ENCODE data around the gene PITPNC1.
"Not testable (repeated sequence)": the region's sequence is repeated elsewhere in the genome, so short reads cannot be mapped to it uniquely, and the experiment has no call there.

The PITPNC1 gene

GRCh38 chr17:67633751-67634211 lies 256.7 kb downstream of the PITPNC1 start:
- no peak for DNase-seq

GRCh38 chr17:67635681-67636080 lies 258.6 kb downstream of the PITPNC1 start:
- no peak for DNase-seq

GRCh38 chr17:67636312-67636711 lies 259.2 kb downstream of the PITPNC1 start:
- DNase-seq = no peak

GRCh38 chr17:67636834-67637520 lies 259.9 kb downstream of the PITPNC1 start:
- DNase-seq = no peak

GRCh38 chr17:67637901-67638641 lies 261.0 kb downstream of the PITPNC1 start:
- DNase-seq = no peak

GRCh38 chr17:67638871-67639270 lies 261.8 kb downstream of the PITPNC1 start:
- no peak for DNase-seq

- DNase-seq = no peak
Measured at GRCh38 chr17:67639555-67639954, 262.5 kb downstream of the PITPNC1 start.

GRCh38 chr17:67639979-67640378 lies 262.9 kb downstream of the PITPNC1 start:
- DNase-seq = no peak

- no peak for DNase-seq
Measured at GRCh38 chr17:67642488-67642887, 265.4 kb downstream of the PITPNC1 start.

- no peak for DNase-seq
Measured at GRCh38 chr17:67644061-67644460, 267.0 kb downstream of the PITPNC1 start.

- not testable (repeated sequence) for DNase-seq
Measured at GRCh38 chr17:67645195-67645594, 268.1 kb downstream of the PITPNC1 start.

- DNase-seq = no peak
Measured at GRCh38 chr17:67646472-67646871, 269.4 kb downstream of the PITPNC1 start.

- DNase-seq = no peak
Measured at GRCh38 chr17:67647482-67647881, 270.4 kb downstream of the PITPNC1 start.

- no peak for DNase-seq
Measured at GRCh38 chr17:67648032-67648905, 271.2 kb downstream of the PITPNC1 start.

- not testable (repeated sequence) for DNase-seq
Measured at GRCh38 chr17:67648906-67649295, 271.8 kb downstream of the PITPNC1 start.

GRCh38 chr17:67649891-67650290 lies 272.8 kb downstream of the PITPNC1 start:
- DNase-seq = no peak

GRCh38 chr17:67651218-67651579 lies 274.1 kb downstream of the PITPNC1 start:
- DNase-seq = not testable (repeated sequence)

- no peak for DNase-seq
Measured at GRCh38 chr17:67652433-67652832, 275.4 kb downstream of the PITPNC1 start.

- DNase-seq = no peak
Measured at GRCh38 chr17:67655478-67656148, 278.5 kb downstream of the PITPNC1 start.

- DNase-seq = no peak
Measured at GRCh38 chr17:67656494-67657203, 279.6 kb downstream of the PITPNC1 start.

GRCh38 chr17:67657596-67657995 lies 280.5 kb downstream of the PITPNC1 start:
- DNase-seq = no peak

- no peak for DNase-seq
Measured at GRCh38 chr17:67658265-67658664, 281.2 kb downstream of the PITPNC1 start.

All from NCI-H1105 treated with DMSO at 0.1 percent for 48 hours (cell line).